GM23338 (cell line): ENCODE data around the gene CCDC117. TPM values are rescaled to one million over a fixed set of nuclear protein-coding genes. Genes with fewer than 3 reads are reported as not detected.

ENCODE experiments used
- ATAC-seq: fragments of 200-7000 bp; cut with Tn5 transposase; 3 replicates; pipeline ENCODE4 v1.9.1; 2020
- DNase-seq: peaks from one replicate; pipeline ENCODE4 v3.0.0-alpha.2; 2015; ENCODE audit warnings: low spot score
- H2AFZ ChIP-seq: fragments of 200-600 bp; sonication (generic); 2 replicates; pipeline ENCODE4 v1.8.0; 2016; ENCODE audit warnings: antibody characterized with exemption, mild to moderate bottlenecking, moderate library complexity
- H3F3A ChIP-seq: fragments of 200-600 bp; sonication (generic); replicated peaks from 2 replicates; pipeline ENCODE4 v1.8.0; 2017; ENCODE audit warnings: antibody characterized with exemption, mixed run types, low read depth
- H3K27ac ChIP-seq: fragments of 200-600 bp; sonication (generic); 2 replicates; pipeline ENCODE4 v1.6.1; 2016; ENCODE audit warnings: low read depth
- H3K27me3 ChIP-seq: fragments of 200-600 bp; sonication (generic); 2 replicates; pipeline ENCODE4 v1.8.0; 2016; ENCODE audit warnings: mild to moderate bottlenecking, mixed run types, moderate library complexity; ENCODE audit not compliant: insufficient read depth
- H3K36me3 ChIP-seq: fragments of 200-600 bp; sonication (generic); 2 replicates; pipeline ENCODE4 v1.8.0; 2016; ENCODE audit warnings: mild to moderate bottlenecking; ENCODE audit not compliant: insufficient read depth
- H3K4me1 ChIP-seq: fragments of 200-600 bp; sonication (generic); 2 replicates; pipeline ENCODE4 v1.8.0; 2016; ENCODE audit warnings: mild to moderate bottlenecking, moderate library complexity; ENCODE audit not compliant: insufficient read depth
- H3K4me2 ChIP-seq: fragments of 200-600 bp; sonication (generic); 2 replicates; pipeline ENCODE4 v1.7.1; 2017; ENCODE audit warnings: mixed run types
- H3K4me3 ChIP-seq: fragments of 200-600 bp; sonication (generic); 2 replicates; pipeline ENCODE4 v1.6.1; 2016; ENCODE audit warnings: mixed run types
- H3K79me2 ChIP-seq: fragments of 200-600 bp; sonication (generic); replicated peaks from 2 replicates; pipeline ENCODE4 v1.8.0; 2017; ENCODE audit warnings: mild to moderate bottlenecking; ENCODE audit not compliant: insufficient read depth
- H3K9me2 ChIP-seq: fragments of 200-600 bp; sonication (generic); 2 replicates; pipeline ENCODE4 v1.8.0; 2017; ENCODE audit not compliant: insufficient read depth
- H4K20me1 ChIP-seq: fragments of 200-600 bp; sonication (generic); replicated peaks from 2 replicates; pipeline ENCODE4 v1.8.0; 2017; ENCODE audit warnings: mild to moderate bottlenecking; ENCODE audit not compliant: insufficient read depth
- H3K27ac Mint-ChIP-seq: 2 replicates; pipeline ENCODE4 v1.8.0; 2020; ENCODE audit warnings: inconsistent platforms, mild to moderate bottlenecking, moderate library complexity, mixed read lengths
- H3K27me3 Mint-ChIP-seq: 3 replicates; pipeline ENCODE4 v1.8.0; 2022; ENCODE audit warnings: low read depth, mild to moderate bottlenecking, moderate library complexity, mixed read lengths, inconsistent platforms; ENCODE audit not compliant: insufficient read depth, poor library complexity
- H3K36me3 Mint-ChIP-seq: 3 replicates; pipeline ENCODE4 v1.8.0; 2021; ENCODE audit warnings: low read depth, mild to moderate bottlenecking, inconsistent platforms, moderate library complexity, mixed read lengths
- H3K4me1 Mint-ChIP-seq: 3 replicates; pipeline ENCODE4 v1.8.0; 2020; ENCODE audit warnings: mild to moderate bottlenecking, inconsistent platforms, mixed read lengths
- H3K4me3 Mint-ChIP-seq: 3 replicates; pipeline ENCODE4 v1.8.0; 2021; ENCODE audit warnings: moderate library complexity, mild to moderate bottlenecking, inconsistent platforms, mixed read lengths
- H3K9me3 Mint-ChIP-seq: 3 replicates; pipeline ENCODE4 v1.8.0; 2020; ENCODE audit warnings: moderate library complexity, mild to moderate bottlenecking, inconsistent platforms, mixed read lengths
- CREB1 ChIP-seq: fragments of 250-450 bp; sonication (Bioruptor Pico); IDR thresholded peaks from 2 replicates; pipeline ENCODE4 v1.5.0; 2020; ENCODE audit warnings: low read depth, mild to moderate bottlenecking, moderate library complexity
- EZH2phosphoT487 ChIP-seq: fragments of 200-600 bp; sonication (generic); IDR thresholded peaks from one replicate; pipeline ENCODE4 v1.8.1; 2018; ENCODE audit warnings: antibody characterized with exemption; ENCODE audit not compliant: unreplicated experiment
- NANOG ChIP-seq: IDR thresholded peaks from 2 replicates; pipeline ENCODE4 v1.6.1; 2016; ENCODE audit warnings: antibody characterized with exemption, borderline replicate concordance
- POLR2AphosphoS5 ChIP-seq: IDR thresholded peaks from 2 replicates; pipeline ENCODE4 v1.6.1; 2016; ENCODE audit warnings: antibody characterized with exemption, low read depth
- STAT1 ChIP-seq: IDR thresholded peaks from one replicate; pipeline ENCODE4 v1.6.1; 2016; ENCODE audit warnings: antibody characterized with exemption; ENCODE audit not compliant: unreplicated experiment
- polyA plus RNA-seq: library from polyadenylated mRNA; unstranded; fragments of >200 nt; fragmentation: Nextera tagmentation; extraction: Ambion mirVana; gene quantifications from 2 replicates; pipeline ENCODE4 v1.2.1, GENCODE V29; 2016
- total RNA-seq: library from RNA; depleted of rRNA; stranded (reverse); fragments of >200 nt; shearing (Covaris generic); gene quantifications from 2 replicates; pipeline ENCODE4 v1.2.3, GENCODE V29; 2014
- TF ChIP-seq, protein P1 (sequence below), 2 experiments: fragments of 200-600 bp in 1 of 2; sonication (generic) in 1 of 2; conservative IDR thresholded peaks; 2 replicates each; pipeline versions ENCODE4 v1.5.1 to v1.6.1; 2016 to 2017; ENCODE audit warnings: antibody characterized with exemption in 2 of 2, low read depth in 2 of 2, mild to moderate bottlenecking in 2 of 2, moderate library complexity in 1 of 2
- TF ChIP-seq, protein P2 (sequence below): fragments of 250-450 bp; sonication (Bioruptor Pico); IDR thresholded peaks from 2 replicates; pipeline ENCODE4 v1.5.0; 2020; ENCODE audit warnings: mild to moderate bottlenecking, moderate library complexity

Gene CCDC117
- total and polyA plus RNA-seq, 2 experiments from 2014 or later, result 23.9 to 54.1 TPM

DNA sequence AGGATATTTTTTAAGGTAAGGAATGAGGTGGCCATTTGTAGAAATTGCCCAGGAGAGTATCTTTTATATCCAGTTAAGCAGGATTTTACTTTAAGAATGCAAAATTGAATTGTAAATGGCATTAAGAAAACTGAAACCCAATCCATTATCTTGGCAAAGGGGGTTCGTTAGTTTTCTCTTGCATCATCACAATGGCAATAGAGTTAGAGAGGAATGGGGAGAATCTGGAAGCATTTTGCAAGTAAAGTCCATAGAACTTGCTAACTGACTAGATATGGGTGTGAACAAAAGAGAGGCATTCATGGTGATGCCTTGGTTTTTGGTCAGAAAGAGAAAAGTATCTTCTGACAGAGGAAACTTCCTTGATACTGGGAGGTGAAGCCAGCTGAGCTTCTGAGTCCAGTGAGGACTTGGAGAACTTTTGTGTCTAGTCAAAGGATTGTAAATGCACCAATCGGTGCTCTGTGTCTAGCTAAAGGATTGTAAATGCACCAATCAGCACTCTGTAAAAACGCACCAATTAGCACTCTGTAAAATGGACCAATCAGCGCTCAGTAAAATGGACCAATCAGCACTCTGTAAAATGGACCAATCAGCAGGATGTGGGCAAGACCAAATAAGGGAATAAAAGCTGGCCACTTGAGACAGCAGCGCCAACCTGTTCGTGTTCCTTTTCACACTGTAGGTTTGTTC lies 3.6 kb upstream of the CCDC117 start:
- no peak for DNase-seq
- Histone ChIP-seq H3K27ac (no peak overlapping the region), H4K20me1 (no peaks in the 10 kb centered on the region), H3F3A (no peaks in the 10 kb centered on the region), H3K9me2 (no peaks in the 10 kb centered on the region), H3K4me2 (no peak overlapping the region), H3K27me3 (no peaks in the 10 kb centered on the region), H3K79me2 (peaks cover 8% of the 10 kb centered on the region), H3K36me3 (no peaks in the 10 kb centered on the region), H3K4me3 (no peak overlapping the region), H2AFZ (no peak overlapping the region), H3K4me1 (peaks cover 4% of the 10 kb centered on the region; the same call in 1 of the 2 replicates)
- ATAC-seq, result no peak
- Mint-ChIP-seq H3K27ac (no peak overlapping the region), H3K4me3 (no peak overlapping the region), H3K36me3 (peaks cover 10% of the 10 kb centered on the region), H3K4me1 (peaks cover 7% of the 10 kb centered on the region), H3K9me3 (peaks cover 8% of the 10 kb centered on the region; the same call in 2 of the 3 replicates), H3K27me3 (peaks cover 2% of the 10 kb centered on the region)
- TF ChIP-seq EZH2phosphoT487 (no peak), POLR2AphosphoS5 (no peak), NANOG (no peak), STAT1 (no peak)
- TF ChIP-seq, protein P1, sequence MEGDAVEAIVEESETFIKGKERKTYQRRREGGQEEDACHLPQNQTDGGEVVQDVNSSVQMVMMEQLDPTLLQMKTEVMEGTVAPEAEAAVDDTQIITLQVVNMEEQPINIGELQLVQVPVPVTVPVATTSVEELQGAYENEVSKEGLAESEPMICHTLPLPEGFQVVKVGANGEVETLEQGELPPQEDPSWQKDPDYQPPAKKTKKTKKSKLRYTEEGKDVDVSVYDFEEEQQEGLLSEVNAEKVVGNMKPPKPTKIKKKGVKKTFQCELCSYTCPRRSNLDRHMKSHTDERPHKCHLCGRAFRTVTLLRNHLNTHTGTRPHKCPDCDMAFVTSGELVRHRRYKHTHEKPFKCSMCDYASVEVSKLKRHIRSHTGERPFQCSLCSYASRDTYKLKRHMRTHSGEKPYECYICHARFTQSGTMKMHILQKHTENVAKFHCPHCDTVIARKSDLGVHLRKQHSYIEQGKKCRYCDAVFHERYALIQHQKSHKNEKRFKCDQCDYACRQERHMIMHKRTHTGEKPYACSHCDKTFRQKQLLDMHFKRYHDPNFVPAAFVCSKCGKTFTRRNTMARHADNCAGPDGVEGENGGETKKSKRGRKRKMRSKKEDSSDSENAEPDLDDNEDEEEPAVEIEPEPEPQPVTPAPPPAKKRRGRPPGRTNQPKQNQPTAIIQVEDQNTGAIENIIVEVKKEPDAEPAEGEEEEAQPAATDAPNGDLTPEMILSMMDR (conservative IDR thresholded peaks at IDR 0.05; ENCODE audit: low read depth in 2 of 2), result no peak

- Histone ChIP-seq H3K27ac (no peak overlapping the region; the same call in 1 of the 2 replicates), H3K9me2 (no peaks in the 10 kb centered on the region), H3K79me2 (peaks cover 15% of the 10 kb centered on the region), H3K27me3 (no peaks in the 10 kb centered on the region), H2AFZ (no peak overlapping the region), H3K36me3 (0 out of 2 replicates have a peak, but pooled peaks cover 2% of the 10 kb centered on the region), H3K4me2 (no peak overlapping the region), H3K4me3 (no peak overlapping the region), H3F3A (no peaks in the 10 kb centered on the region), H4K20me1 (no peaks in the 10 kb centered on the region), H3K4me1 (no peaks in the 10 kb centered on the region)
- peaks cover 3% of the 10 kb centered on the region for H3K27me3 Mint-ChIP-seq
- no peak overlapping the region for H3K27ac Mint-ChIP-seq
- ATAC-seq (no peak), DNase-seq (no peak)
- H3K36me3 Mint-ChIP-seq, result peaks cover 13% of the 10 kb centered on the region
- peaks cover 5% of the 10 kb centered on the region for H3K4me1 Mint-ChIP-seq
- no peak overlapping the region for H3K4me3 Mint-ChIP-seq
- H3K9me3 Mint-ChIP-seq, result peaks cover 8% of the 10 kb centered on the region; the same call in 2 of the 3 replicates
- TF ChIP-seq, protein P1 (conservative IDR thresholded peaks at IDR 0.05; ENCODE audit: low read depth in 2 of 2), result no peak
- TF ChIP-seq, protein P2, sequence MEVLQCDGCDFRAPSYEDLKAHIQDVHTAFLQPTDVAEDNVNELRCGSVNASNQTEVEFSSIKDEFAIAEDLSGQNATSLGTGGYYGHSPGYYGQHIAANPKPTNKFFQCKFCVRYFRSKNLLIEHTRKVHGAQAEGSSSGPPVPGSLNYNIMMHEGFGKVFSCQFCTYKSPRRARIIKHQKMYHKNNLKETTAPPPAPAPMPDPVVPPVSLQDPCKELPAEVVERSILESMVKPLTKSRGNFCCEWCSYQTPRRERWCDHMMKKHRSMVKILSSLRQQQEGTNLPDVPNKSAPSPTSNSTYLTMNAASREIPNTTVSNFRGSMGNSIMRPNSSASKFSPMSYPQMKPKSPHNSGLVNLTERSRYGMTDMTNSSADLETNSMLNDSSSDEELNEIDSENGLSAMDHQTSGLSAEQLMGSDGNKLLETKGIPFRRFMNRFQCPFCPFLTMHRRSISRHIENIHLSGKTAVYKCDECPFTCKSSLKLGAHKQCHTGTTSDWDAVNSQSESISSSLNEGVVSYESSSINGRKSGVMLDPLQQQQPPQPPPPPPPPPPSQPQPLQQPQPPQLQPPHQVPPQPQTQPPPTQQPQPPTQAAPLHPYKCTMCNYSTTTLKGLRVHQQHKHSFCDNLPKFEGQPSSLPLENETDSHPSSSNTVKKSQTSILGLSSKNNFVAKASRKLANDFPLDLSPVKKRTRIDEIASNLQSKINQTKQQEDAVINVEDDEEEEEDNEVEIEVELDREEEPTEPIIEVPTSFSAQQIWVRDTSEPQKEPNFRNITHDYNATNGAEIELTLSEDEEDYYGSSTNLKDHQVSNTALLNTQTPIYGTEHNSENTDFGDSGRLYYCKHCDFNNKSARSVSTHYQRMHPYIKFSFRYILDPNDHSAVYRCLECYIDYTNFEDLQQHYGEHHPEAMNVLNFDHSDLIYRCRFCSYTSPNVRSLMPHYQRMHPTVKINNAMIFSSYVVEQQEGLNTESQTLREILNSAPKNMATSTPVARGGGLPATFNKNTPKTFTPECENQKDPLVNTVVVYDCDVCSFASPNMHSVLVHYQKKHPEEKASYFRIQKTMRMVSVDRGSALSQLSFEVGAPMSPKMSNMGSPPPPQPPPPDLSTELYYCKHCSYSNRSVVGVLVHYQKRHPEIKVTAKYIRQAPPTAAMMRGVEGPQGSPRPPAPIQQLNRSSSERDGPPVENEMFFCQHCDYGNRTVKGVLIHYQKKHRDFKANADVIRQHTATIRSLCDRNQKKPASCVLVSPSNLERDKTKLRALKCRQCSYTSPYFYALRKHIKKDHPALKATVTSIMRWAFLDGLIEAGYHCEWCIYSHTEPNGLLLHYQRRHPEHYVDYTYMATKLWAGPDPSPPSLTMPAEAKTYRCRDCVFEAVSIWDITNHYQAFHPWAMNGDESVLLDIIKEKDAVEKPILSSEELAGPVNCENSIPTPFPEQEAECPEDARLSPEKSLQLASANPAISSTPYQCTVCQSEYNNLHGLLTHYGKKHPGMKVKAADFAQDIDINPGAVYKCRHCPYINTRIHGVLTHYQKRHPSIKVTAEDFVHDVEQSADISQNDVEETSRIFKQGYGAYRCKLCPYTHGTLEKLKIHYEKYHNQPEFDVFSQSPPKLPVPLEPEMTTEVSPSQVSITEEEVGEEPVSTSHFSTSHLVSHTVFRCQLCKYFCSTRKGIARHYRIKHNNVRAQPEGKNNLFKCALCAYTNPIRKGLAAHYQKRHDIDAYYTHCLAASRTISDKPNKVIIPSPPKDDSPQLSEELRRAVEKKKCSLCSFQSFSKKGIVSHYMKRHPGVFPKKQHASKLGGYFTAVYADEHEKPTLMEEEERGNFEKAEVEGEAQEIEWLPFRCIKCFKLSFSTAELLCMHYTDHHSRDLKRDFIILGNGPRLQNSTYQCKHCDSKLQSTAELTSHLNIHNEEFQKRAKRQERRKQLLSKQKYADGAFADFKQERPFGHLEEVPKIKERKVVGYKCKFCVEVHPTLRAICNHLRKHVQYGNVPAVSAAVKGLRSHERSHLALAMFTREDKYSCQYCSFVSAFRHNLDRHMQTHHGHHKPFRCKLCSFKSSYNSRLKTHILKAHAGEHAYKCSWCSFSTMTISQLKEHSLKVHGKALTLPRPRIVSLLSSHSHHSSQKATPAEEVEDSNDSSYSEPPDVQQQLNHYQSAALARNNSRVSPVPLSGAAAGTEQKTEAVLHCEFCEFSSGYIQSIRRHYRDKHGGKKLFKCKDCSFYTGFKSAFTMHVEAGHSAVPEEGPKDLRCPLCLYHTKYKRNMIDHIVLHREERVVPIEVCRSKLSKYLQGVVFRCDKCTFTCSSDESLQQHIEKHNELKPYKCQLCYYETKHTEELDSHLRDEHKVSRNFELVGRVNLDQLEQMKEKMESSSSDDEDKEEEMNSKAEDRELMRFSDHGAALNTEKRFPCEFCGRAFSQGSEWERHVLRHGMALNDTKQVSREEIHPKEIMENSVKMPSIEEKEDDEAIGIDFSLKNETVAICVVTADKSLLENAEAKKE, result no peak
- no peak for TF ChIP-seq CREB1
Measured at GRCh38 chr22:28769394-28770085, 3.0 kb upstream of the CCDC117 start.
